Neuronal stem cell (in vitro differentiated cells): Measurements from ENCODE around the gene CNN2.

Experiments used
- DNase-seq: peaks from one replicate; pipeline ENCODE4 v3.0.0-alpha.2; 2013; ENCODE audit warnings: low spot score
- H2AFZ ChIP-seq: one replicate; pipeline ENCODE4 v1.6.1; 2013; ENCODE audit warnings: mild to moderate bottlenecking, low read length, inconsistent platforms
- H2AK5ac ChIP-seq: 2 replicates; pipeline ENCODE4 v1.6.1; 2013; ENCODE audit warnings: low read depth, mild to moderate bottlenecking, inconsistent platforms, low read length, moderate library complexity, mixed read lengths
- H2BK120ac ChIP-seq: 2 replicates; pipeline ENCODE4 v1.6.1; 2013; ENCODE audit warnings: low read depth, mild to moderate bottlenecking, inconsistent platforms, low read length, moderate library complexity, mixed read lengths
- H2BK12ac ChIP-seq: one replicate; pipeline ENCODE4 v1.6.1; 2013; ENCODE audit warnings: low read length, inconsistent platforms
- H2BK15ac ChIP-seq: 2 replicates; pipeline ENCODE4 v1.6.1; 2013; ENCODE audit warnings: mild to moderate bottlenecking, low read length, inconsistent platforms, mixed read lengths
- H2BK5ac ChIP-seq: one replicate; pipeline ENCODE4 v1.6.1; 2013; ENCODE audit warnings: inconsistent platforms, mild to moderate bottlenecking, low read length, moderate library complexity
- H3K14ac ChIP-seq: one replicate; pipeline ENCODE4 v1.6.1; 2013; ENCODE audit warnings: low read length, inconsistent platforms
- H3K18ac ChIP-seq: 2 replicates; pipeline ENCODE4 v1.6.1; 2013; ENCODE audit warnings: low read length, inconsistent platforms
- H3K23ac ChIP-seq: 2 replicates; pipeline ENCODE4 v1.6.1; 2013; ENCODE audit warnings: low read depth, mild to moderate bottlenecking, mixed read lengths, low read length, inconsistent platforms; ENCODE audit not compliant: poor library complexity
- H3K27ac ChIP-seq: replicated peaks from 3 replicates; pipeline ENCODE4 v1.5.1; 2013; ENCODE audit warnings: low read length, inconsistent platforms
- H3K27me3 ChIP-seq, 3 experiments: 2 replicates each; pipeline ENCODE4 v1.6.1; 2013; ENCODE audit warnings: low read length in 3 of 3, mild to moderate bottlenecking in 2 of 3, inconsistent platforms in 1 of 3, low read depth in 1 of 3, mixed read lengths in 1 of 3, moderate library complexity in 1 of 3; ENCODE audit not compliant: control insufficient read depth in 3 of 3, insufficient read depth in 3 of 3
- H3K36me3 ChIP-seq, 2 donors: replicated peaks in 1 of 2; 2 replicates each; pipeline ENCODE4 v1.6.1; 2013; ENCODE audit warnings: low read length in 2 of 2; ENCODE audit not compliant: control insufficient read depth in 2 of 2, insufficient read depth in 2 of 2
- H3K4ac ChIP-seq: 2 replicates; pipeline ENCODE4 v1.6.1; 2013; ENCODE audit warnings: inconsistent platforms, mild to moderate bottlenecking, low read length, moderate library complexity
- H3K4me1 ChIP-seq, 2 donors: 1 replicate in 1 of 2; 2 replicates in 1 of 2; pipeline ENCODE4 v1.6.1; 2013; ENCODE audit warnings: low read length in 2 of 2, low read depth in 1 of 2; ENCODE audit not compliant: control insufficient read depth in 2 of 2, insufficient read depth in 1 of 2
- H3K4me2 ChIP-seq: one replicate; pipeline ENCODE4 v1.6.1; 2013; ENCODE audit warnings: mild to moderate bottlenecking, low read length, inconsistent platforms; ENCODE audit not compliant: insufficient read depth, poor library complexity, severe bottlenecking
- H3K4me3 ChIP-seq, 2 donors: 2 replicates each; pipeline ENCODE4 v1.5.1; 2013; ENCODE audit warnings: low read length in 2 of 2, mild to moderate bottlenecking in 2 of 2, inconsistent platforms in 1 of 2, moderate library complexity in 1 of 2
- H3K79me1 ChIP-seq: one replicate; pipeline ENCODE4 v1.6.1; 2013; ENCODE audit warnings: low read depth, mild to moderate bottlenecking, inconsistent platforms, low read length, moderate library complexity
- H3K9ac ChIP-seq: one replicate; pipeline ENCODE4 v1.6.1; 2013; ENCODE audit warnings: mild to moderate bottlenecking, low read depth, low read length, inconsistent platforms; ENCODE audit not compliant: poor library complexity
- H3K9me3 ChIP-seq, 2 donors: replicated peaks in 1 of 2; 2 replicates each; pipeline versions ENCODE3 to v1.6.1; 2013; ENCODE audit warnings: low read length in 2 of 2, mild to moderate bottlenecking in 2 of 2, inconsistent platforms in 1 of 2, low read depth in 1 of 2, mixed read lengths in 1 of 2, moderate library complexity in 1 of 2; ENCODE audit not compliant: control insufficient read depth in 2 of 2, insufficient read depth in 1 of 2
- H4K8ac ChIP-seq: one replicate; pipeline ENCODE4 v1.6.1; 2013; ENCODE audit warnings: low read depth, mild to moderate bottlenecking, inconsistent platforms, low read length, moderate library complexity
- H4K91ac ChIP-seq: one replicate; pipeline ENCODE4 v1.6.1; 2013; ENCODE audit warnings: low read length, low read depth, mild to moderate bottlenecking, inconsistent platforms; ENCODE audit not compliant: poor library complexity
- WGBS, 2 donors: extraction: QIAGEN DNeasy Blood & Tissue Kit; methylation state at CpG; one replicate each; pipeline ENCODE4 v1.1.7; 2013; ENCODE audit warnings: missing lambda C conversion rate in 2 of 2, mixed read lengths in 1 of 2; ENCODE audit not compliant: insufficient read length in 2 of 2, insufficient replicate concordance in 1 of 2; ENCODE audit errors: extremely low coverage in 2 of 2; 5-methylcytosine and 5-hydroxymethylcytosine counted together

CNN2 gene

GRCh38 chr19:1072371-1073015 lies 46.1 kb downstream of the CNN2 start:
- no peaks in the 10 kb centered on the region for H3K9me3 ChIP-seq
- no peak overlapping the region for H2BK5ac ChIP-seq
- H2BK120ac ChIP-seq: no peak overlapping the region
- no peak overlapping the region for H4K91ac ChIP-seq
- no peak overlapping the region for H2BK12ac ChIP-seq
- DNase-seq: no peak
- H3K4me2 ChIP-seq: no peak overlapping the region
- WGBS, 2 donors: no CpG with 5 or more reads among the region's 11 CpGs
- H3K36me3 ChIP-seq: peaks cover 4 to 30% of the 10 kb centered on the region in 2 donors
- H3K14ac ChIP-seq: no peak overlapping the region
- no peak overlapping the region for H3K9ac ChIP-seq
- no peak overlapping the region for H4K8ac ChIP-seq
- H2BK15ac ChIP-seq: no peak overlapping the region
- H3K27me3 ChIP-seq: peaks cover 3 to 22% (median 22%) of the 10 kb centered on the region in 3 experiments
- H2AK5ac ChIP-seq: no peak overlapping the region
- H3K4me1 ChIP-seq: peaks cover 0 to 2% of the 10 kb centered on the region in 2 donors
- H3K4me3 ChIP-seq: no peak overlapping the region
- H3K18ac ChIP-seq: no peak overlapping the region
- H3K27ac ChIP-seq: no peak overlapping the region
- H3K23ac ChIP-seq: no peak overlapping the region
- H3K79me1 ChIP-seq: peaks cover 8% of the 10 kb centered on the region
- no peak overlapping the region for H2AFZ ChIP-seq
- H3K4ac ChIP-seq: no peak overlapping the region

DNA sequence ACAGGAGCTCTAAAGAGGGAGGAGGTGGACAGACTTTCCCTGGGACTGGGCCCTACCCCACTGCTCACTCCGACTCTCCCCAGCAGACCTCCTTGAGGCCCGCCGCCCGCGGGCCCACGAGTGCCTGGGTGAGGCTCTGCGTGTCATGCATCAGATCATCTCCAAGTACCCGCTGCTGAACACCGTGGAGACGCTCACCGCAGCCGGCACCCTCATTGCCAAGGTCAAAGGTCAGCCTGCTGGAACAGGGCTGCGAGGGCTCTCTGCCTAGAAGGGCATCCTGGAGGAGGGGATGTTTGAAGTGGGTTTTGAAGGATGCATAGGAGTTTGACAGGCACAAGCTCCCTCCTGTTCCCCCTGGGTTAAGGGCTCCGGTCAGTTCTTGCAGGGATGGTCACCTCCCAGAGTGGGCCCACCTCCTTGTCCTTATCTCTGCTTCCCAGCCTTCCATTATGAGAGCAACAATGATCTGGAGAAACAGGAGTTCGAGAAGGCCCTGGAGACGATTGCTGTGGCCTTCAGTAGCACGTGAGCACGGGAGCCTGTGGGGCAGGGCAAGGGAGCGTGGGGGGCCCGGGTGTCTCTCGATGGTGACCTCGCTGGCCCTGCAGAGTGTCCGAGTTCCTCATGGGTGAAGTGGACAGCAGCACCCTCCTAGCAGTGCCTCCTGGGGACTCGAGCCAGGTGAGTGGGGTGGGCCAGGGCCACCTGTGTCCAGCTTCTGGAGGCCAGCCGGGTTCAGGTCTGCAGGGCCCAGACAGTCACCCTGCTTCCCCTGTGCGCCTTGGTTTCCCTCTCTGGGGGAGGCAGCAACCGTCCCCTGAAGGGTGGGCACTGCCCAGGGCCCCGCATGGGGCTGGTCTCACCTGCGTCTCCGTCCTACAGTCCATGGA lies 46.9 kb downstream of the CNN2 start:
- H4K91ac ChIP-seq: no peak overlapping the region
- no peak overlapping the region for H2BK15ac ChIP-seq
- H3K18ac ChIP-seq: no peak overlapping the region
- no CpG with 5 or more reads among the region's 30 CpGs for WGBS, 2 donors
- H3K36me3 ChIP-seq: peaks cover 6 to 30% of the 10 kb centered on the region in 2 donors
- no peak overlapping the region for H3K4ac ChIP-seq
- peaks cover 0 to 2% of the 10 kb centered on the region in 2 donors for H3K4me1 ChIP-seq
- no peaks in the 10 kb centered on the region for H3K9me3 ChIP-seq
- DNase-seq: no peak
- H2BK5ac ChIP-seq: peak overlapping the region; percentile 53
- peak overlapping the region; percentile 60 for H3K9ac ChIP-seq
- H2BK12ac ChIP-seq: peak overlapping the region; percentile 10
- no peak overlapping the region for H3K4me3 ChIP-seq
- no peak overlapping the region for H2BK120ac ChIP-seq
- no peak overlapping the region for H2AFZ ChIP-seq
- no peak overlapping the region for H3K14ac ChIP-seq
- H3K79me1 ChIP-seq: peaks cover 10% of the 10 kb centered on the region
- peak overlapping the region; percentile 88 for H2AK5ac ChIP-seq
- H3K23ac ChIP-seq: no peak overlapping the region
- H3K4me2 ChIP-seq: no peak overlapping the region
- no peak overlapping the region for H3K27ac ChIP-seq
- H3K27me3 ChIP-seq: peaks cover 2 to 18% (median 15%) of the 10 kb centered on the region in 3 experiments
- H4K8ac ChIP-seq: no peak overlapping the region

DNA sequence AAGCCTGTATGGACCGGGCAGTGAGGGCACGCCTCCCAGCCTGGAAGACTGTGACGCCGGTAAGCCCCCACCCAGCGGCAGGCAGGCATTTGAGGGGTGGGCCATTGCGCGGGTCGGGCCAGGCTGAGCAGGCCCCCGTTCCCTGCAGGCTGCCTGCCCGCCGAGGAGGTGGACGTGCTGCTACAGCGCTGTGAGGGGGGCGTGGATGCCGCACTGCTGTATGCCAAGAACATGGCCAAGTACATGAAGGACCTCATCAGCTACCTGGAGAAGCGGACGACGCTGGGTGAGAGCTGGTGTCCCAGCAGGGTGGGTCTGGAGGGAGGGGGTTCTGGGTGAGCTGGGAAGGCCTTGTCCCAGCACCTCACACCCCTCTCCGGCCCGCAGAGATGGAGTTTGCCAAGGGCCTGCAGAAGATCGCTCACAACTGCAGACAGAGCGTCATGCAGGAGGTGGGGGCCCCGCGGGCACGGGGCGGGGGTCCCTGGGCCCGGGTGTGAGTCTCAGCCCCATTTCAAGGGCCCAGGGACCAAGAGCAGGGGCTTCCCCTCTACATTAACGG lies 47.6 kb downstream of the CNN2 start:
- H3K27ac ChIP-seq: no peak overlapping the region
- no CpG with 5 or more reads among the region's 28 CpGs for WGBS, 2 donors
- H3K18ac ChIP-seq: no peak overlapping the region
- peak overlapping the region; percentile 41 for H2BK12ac ChIP-seq
- no peak overlapping the region for H2BK15ac ChIP-seq
- H4K91ac ChIP-seq: no peak overlapping the region
- no peak overlapping the region for H2AK5ac ChIP-seq
- H3K27me3 ChIP-seq: peaks cover 2 to 12% (median 11%) of the 10 kb centered on the region in 3 experiments
- H2BK120ac ChIP-seq: no peak overlapping the region
- DNase-seq: no peak
- no peak overlapping the region for H3K23ac ChIP-seq
- no peak overlapping the region for H4K8ac ChIP-seq
- peak overlapping the region; percentile 60 for H3K9ac ChIP-seq
- H2AFZ ChIP-seq: no peak overlapping the region
- H3K4ac ChIP-seq: no peak overlapping the region
- H3K4me3 ChIP-seq: peak overlapping the region in 1 of 2 donors; percentile 54
- H3K4me2 ChIP-seq: no peak overlapping the region
- H2BK5ac ChIP-seq: peak overlapping the region; percentile 53
- no peaks in the 10 kb centered on the region for H3K4me1 ChIP-seq
- H3K79me1 ChIP-seq: peaks cover 8% of the 10 kb centered on the region
- peaks cover 6 to 31% of the 10 kb centered on the region in 2 donors for H3K36me3 ChIP-seq
- no peak overlapping the region for H3K14ac ChIP-seq
- no peaks in the 10 kb centered on the region for H3K9me3 ChIP-seq
